CD14-positive monocyte (primary cell): ENCODE measurements around the gene CSH1. TPM values are rescaled to one million over a fixed set of nuclear protein-coding genes. Genes with fewer than 3 reads are reported as not detected.

Experiments used
- DNase-seq, 3 donors: peaks; one replicate each; pipeline ENCODE4 v3.0.0-alpha.2; 2011 to 2022
- H2AFZ ChIP-seq: 2 replicates; pipeline ENCODE4 v1.6.0; 2012; ENCODE audit warnings: mild to moderate bottlenecking, low read depth, low read length, inconsistent platforms; ENCODE audit not compliant: insufficient read depth, poor library complexity, severe bottlenecking
- H3K27ac ChIP-seq, 2 donors: 1 replicate in 1 of 2; 2 replicates in 1 of 2; pipeline ENCODE4 v1.5.1; 2012 to 2013; ENCODE audit warnings: low read length in 2 of 2, control low read depth in 1 of 2, inconsistent platforms in 1 of 2, low read depth in 1 of 2, mild to moderate bottlenecking in 1 of 2
- H3K27me3 ChIP-seq, 2 donors: one replicate each; pipeline versions ENCODE4 v1.6.0 to v1.6.1; 2011 to 2013; ENCODE audit warnings: low read length in 2 of 2; ENCODE audit not compliant: control insufficient read depth in 2 of 2, insufficient read depth in 2 of 2
- H3K36me3 ChIP-seq, 2 donors: replicated peaks in 1 of 2; 1 replicate in 1 of 2; 2 replicates in 1 of 2; pipeline versions ENCODE4 v1.5.1 to v1.6.1; 2012 to 2013; ENCODE audit warnings: low read length in 2 of 2, control low read depth in 1 of 2, inconsistent platforms in 1 of 2, mild to moderate bottlenecking in 1 of 2; ENCODE audit not compliant: insufficient read depth in 2 of 2, control insufficient read depth in 1 of 2
- H3K4me1 ChIP-seq, 2 donors: 1 replicate in 1 of 2; 2 replicates in 1 of 2; pipeline versions ENCODE4 v1.5.1 to v1.6.1; 2012 to 2013; ENCODE audit warnings: low read length in 2 of 2, control low read depth in 1 of 2, inconsistent platforms in 1 of 2, mild to moderate bottlenecking in 1 of 2, moderate library complexity in 1 of 2; ENCODE audit not compliant: insufficient read depth in 2 of 2, control insufficient read depth in 1 of 2
- H3K4me2 ChIP-seq: replicated peaks from 2 replicates; pipeline ENCODE3; 2012; ENCODE audit warnings: low read length, moderate library complexity, mild to moderate bottlenecking; ENCODE audit not compliant: poor library complexity, severe bottlenecking; ENCODE audit errors: extremely low read depth
- H3K4me3 ChIP-seq, 3 experiments: fragments of 200-600 bp in 1 of 3; sonication (generic) in 1 of 3; replicated peaks in 1 of 3; 1 replicate in 2 of 3; 2 replicates in 1 of 3; pipeline ENCODE4 v1.5.1; 2011 to 2013; ENCODE audit warnings: low read length in 3 of 3, mild to moderate bottlenecking in 3 of 3, control low read depth in 2 of 3, low read depth in 2 of 3, inconsistent platforms in 1 of 3, moderate library complexity in 1 of 3
- H3K79me2 ChIP-seq: 2 replicates; pipeline ENCODE4 v1.6.0; 2012; ENCODE audit warnings: mild to moderate bottlenecking, control low read depth, inconsistent platforms, low read length, moderate library complexity; ENCODE audit not compliant: insufficient read depth
- H3K9ac ChIP-seq: 2 replicates; pipeline ENCODE4 v1.6.0; 2017; ENCODE audit warnings: low read length, mild to moderate bottlenecking; ENCODE audit not compliant: insufficient read depth, poor library complexity, severe bottlenecking
- H3K9me3 ChIP-seq, 2 donors: replicated peaks in 1 of 2; 1 replicate in 1 of 2; 2 replicates in 1 of 2; pipeline versions ENCODE4 v1.5.1 to v1.6.1; 2012 to 2013; ENCODE audit warnings: low read length in 2 of 2, control low read depth in 1 of 2; ENCODE audit not compliant: control insufficient read depth in 1 of 2, insufficient read depth in 1 of 2
- H4K20me1 ChIP-seq: 2 replicates; pipeline ENCODE4 v1.6.0; 2012; ENCODE audit warnings: mild to moderate bottlenecking, low read length, control low read depth, moderate library complexity; ENCODE audit not compliant: insufficient read depth
- H3K27ac Mint-ChIP-seq, 7 donors: one replicate each; pipeline ENCODE4 v1.8.0; 2020; ENCODE audit warnings: mild to moderate bottlenecking in 7 of 7, mixed read lengths in 7 of 7, moderate library complexity in 6 of 7, inconsistent platforms in 2 of 7
- H3K27me3 Mint-ChIP-seq, 3 donors: one replicate each; pipeline ENCODE4 v1.8.0; 2021 to 2022; ENCODE audit warnings: low read depth in 3 of 3, mild to moderate bottlenecking in 3 of 3, mixed read lengths in 3 of 3, moderate library complexity in 3 of 3, inconsistent platforms in 1 of 3
- H3K36me3 Mint-ChIP-seq, 2 donors: one replicate each; pipeline ENCODE4 v1.8.0; 2020; ENCODE audit warnings: mixed read lengths in 2 of 2, inconsistent platforms in 1 of 2, mild to moderate bottlenecking in 1 of 2
- H3K4me1 Mint-ChIP-seq: one replicate; pipeline ENCODE4 v1.8.0; 2020; ENCODE audit warnings: mild to moderate bottlenecking, mixed read lengths
- H3K4me3 Mint-ChIP-seq, 2 donors: one replicate each; pipeline ENCODE4 v1.8.0; 2020; ENCODE audit warnings: mild to moderate bottlenecking in 2 of 2, mixed read lengths in 2 of 2, moderate library complexity in 1 of 2
- H3K9me3 Mint-ChIP-seq, 7 donors: one replicate each; pipeline ENCODE4 v1.8.0; 2020 to 2022; ENCODE audit warnings: mixed read lengths in 7 of 7, mild to moderate bottlenecking in 6 of 7, moderate library complexity in 6 of 7, inconsistent platforms in 2 of 7
- WGBS: methylation state at CpG from one replicate; pipeline ENCODE4 v1.1.5; 2013; ENCODE audit warnings: missing lambda C conversion rate; ENCODE audit not compliant: insufficient coverage; 5-methylcytosine and 5-hydroxymethylcytosine counted together
- intact Hi-C, 2 donors: fragments of 100-400 bp; cut with micrococcal nuclease; formaldehyde crosslinking; loops; one replicate each; pipeline versions ENCODE4 v1.15.0 to v1.15.1; 2023
- polyA plus RNA-seq, 3 donors: library from polyadenylated mRNA; depleted of rRNA in 1 of 3; unstranded in 2 of 3; stranded (reverse) in 1 of 3; fragments of 300-500 nt in 2 of 3; fragments of >200 nt in 1 of 3; fragmentation: Illumina TruSeq in 2 of 3; gene quantifications; 1 replicate in 2 of 3; 2 replicates in 1 of 3; pipeline ENCODE4 v1.2.3, GENCODE V29; 2012 to 2021
- TF ChIP-seq, protein P1 (sequence below): fragments of 200-600 bp; IDR thresholded peaks from one replicate; pipeline ENCODE4 v1.8.0; 2022; ENCODE audit warnings: antibody characterized with exemption, mild to moderate bottlenecking

The CSH1 gene
- polyA plus RNA-seq, 3 donors, result not detected

DNA sequence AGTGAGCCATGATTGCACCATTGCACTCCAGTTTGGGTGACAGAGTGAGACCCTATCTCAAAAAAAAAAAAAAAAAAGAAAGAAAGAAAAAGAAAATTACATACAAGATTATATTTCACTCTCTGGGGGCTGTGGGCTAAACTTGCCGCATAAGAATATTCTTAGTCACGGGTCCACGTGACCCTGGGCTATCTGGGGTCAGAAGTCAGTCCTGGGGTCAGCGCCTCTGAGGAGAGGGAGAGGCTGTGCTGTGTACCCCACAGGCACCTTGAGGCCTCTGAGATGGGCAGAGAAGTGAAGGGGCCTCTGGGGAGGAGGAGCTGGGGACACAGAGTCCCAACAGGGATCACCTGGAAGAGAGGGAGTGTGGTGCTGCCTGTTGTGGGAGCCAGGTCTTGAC, 41.5 kb upstream of the CSH1 start:
- WGBS, result 100% methylated on average over 4 of the region's 4 CpGs
- peaks cover 13% of the 10 kb centered on the region for H3K4me1 Mint-ChIP-seq
- Histone ChIP-seq H3K27ac (no peak overlapping the region), H3K4me2 (no peak overlapping the region), H3K9ac (no peak overlapping the region), H3K4me1 (peaks cover 7 to 12% of the 10 kb centered on the region in 2 donors), H3K27me3 (no peaks in the 10 kb centered on the region), H3K36me3 (no peaks in the 10 kb centered on the region), H3K9me3 (no peaks in the 10 kb centered on the region), H2AFZ (no peak overlapping the region), H4K20me1 (no peaks in the 10 kb centered on the region), H3K4me3 (no peak overlapping the region), H3K79me2 (no peaks in the 10 kb centered on the region)
- no peaks in the 10 kb centered on the region for H3K36me3 Mint-ChIP-seq
- peaks cover 0 to 2% (median 0%) of the 10 kb centered on the region in 7 donors for H3K9me3 Mint-ChIP-seq
- no peak overlapping the region for H3K27ac Mint-ChIP-seq
- TF ChIP-seq, protein P1, sequence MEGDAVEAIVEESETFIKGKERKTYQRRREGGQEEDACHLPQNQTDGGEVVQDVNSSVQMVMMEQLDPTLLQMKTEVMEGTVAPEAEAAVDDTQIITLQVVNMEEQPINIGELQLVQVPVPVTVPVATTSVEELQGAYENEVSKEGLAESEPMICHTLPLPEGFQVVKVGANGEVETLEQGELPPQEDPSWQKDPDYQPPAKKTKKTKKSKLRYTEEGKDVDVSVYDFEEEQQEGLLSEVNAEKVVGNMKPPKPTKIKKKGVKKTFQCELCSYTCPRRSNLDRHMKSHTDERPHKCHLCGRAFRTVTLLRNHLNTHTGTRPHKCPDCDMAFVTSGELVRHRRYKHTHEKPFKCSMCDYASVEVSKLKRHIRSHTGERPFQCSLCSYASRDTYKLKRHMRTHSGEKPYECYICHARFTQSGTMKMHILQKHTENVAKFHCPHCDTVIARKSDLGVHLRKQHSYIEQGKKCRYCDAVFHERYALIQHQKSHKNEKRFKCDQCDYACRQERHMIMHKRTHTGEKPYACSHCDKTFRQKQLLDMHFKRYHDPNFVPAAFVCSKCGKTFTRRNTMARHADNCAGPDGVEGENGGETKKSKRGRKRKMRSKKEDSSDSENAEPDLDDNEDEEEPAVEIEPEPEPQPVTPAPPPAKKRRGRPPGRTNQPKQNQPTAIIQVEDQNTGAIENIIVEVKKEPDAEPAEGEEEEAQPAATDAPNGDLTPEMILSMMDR, result no peak
- H3K27me3 Mint-ChIP-seq, result peaks cover 2 to 10% (median 5%) of the 10 kb centered on the region in 3 donors
- DNase-seq, result no peak
- H3K4me3 Mint-ChIP-seq, result no peak overlapping the region
- intact Hi-C loops, result no loop called here

DNA sequence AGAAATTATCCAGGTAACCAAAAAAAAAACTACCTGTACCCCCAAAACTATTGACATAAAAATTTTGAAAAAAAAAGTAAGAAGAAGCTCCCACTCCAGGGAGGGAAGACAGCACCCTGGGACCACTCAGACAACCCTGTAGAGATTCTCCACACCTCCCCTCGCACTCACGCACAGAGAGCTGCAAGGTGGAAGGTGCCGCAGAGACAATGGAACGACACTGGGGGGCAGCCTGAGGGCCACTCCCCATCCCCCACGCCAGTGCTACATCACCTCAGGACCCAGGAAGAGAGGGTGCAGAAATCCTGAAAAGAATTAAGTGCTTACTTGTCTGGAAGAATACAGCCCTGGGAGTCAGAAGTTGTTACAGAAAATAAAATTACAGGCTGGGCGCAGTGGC, 40.9 kb upstream of the CSH1 start:
- Histone ChIP-seq H4K20me1 (no peaks in the 10 kb centered on the region), H3K4me1 (peaks cover 11 to 17% of the 10 kb centered on the region in 2 donors), H3K4me3 (no peak overlapping the region), H3K4me2 (no peak overlapping the region), H3K9me3 (no peaks in the 10 kb centered on the region), H3K79me2 (no peaks in the 10 kb centered on the region), H3K27ac (no peak overlapping the region), H3K9ac (no peak overlapping the region), H3K27me3 (no peaks in the 10 kb centered on the region), H2AFZ (no peak overlapping the region), H3K36me3 (no peaks in the 10 kb centered on the region)
- Mint-ChIP-seq H3K4me1 (peaks cover 19% of the 10 kb centered on the region), H3K36me3 (no peaks in the 10 kb centered on the region), H3K27me3 (peaks cover 2 to 12% (median 5%) of the 10 kb centered on the region in 3 donors), H3K27ac (no peak overlapping the region), H3K9me3 (peaks cover 0 to 2% (median 0%) of the 10 kb centered on the region in 7 donors), H3K4me3 (no peak overlapping the region)
- no peak for DNase-seq
- no CpG with 5 or more reads among the region's 6 CpGs for WGBS
- intact Hi-C loops, result no loop called here
- TF ChIP-seq, protein P1, result no peak
